GM19035 (cell line): Measurements from ENCODE around the gene CNTN4.
"Not testable (repeated sequence)": the region's sequence is repeated elsewhere in the genome, so short reads cannot be mapped to it uniquely, and the experiment has no call there.

Experiments
- ATAC-seq: cut with Tn5 transposase; IDR thresholded peaks from one replicate; pipeline ENCODE4 v1.9.1; 2021; ENCODE audit not compliant: unreplicated experiment

The CNTN4 gene

GRCh38 chr3:2945121-2945520, 846.5 kb downstream of the CNTN4 start:
- ATAC-seq, result no peak

- no peak for ATAC-seq
Observed at GRCh38 chr3:2947536-2947935, 848.9 kb downstream of the CNTN4 start.

DNA sequence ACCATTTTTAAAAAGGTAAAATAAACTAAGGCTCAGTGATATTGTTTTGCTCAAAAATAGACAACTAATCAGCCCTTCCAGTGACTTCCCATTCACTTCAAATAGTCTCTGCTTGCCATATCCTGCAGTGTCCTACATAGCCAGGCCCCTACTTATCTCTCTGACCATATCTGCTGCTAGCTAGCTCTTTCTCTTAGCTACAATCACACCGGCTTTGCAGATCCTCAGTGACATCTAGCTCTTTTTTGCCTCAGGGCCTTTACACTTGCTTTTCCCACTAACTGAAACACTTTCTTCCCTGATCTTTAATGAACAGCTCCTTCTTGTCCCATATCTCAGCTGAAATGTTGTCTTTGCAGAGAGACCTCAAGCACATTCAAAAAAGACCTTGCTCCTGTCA, 850.2 kb downstream of the CNTN4 start:
- ATAC-seq, result no peak

DNA sequence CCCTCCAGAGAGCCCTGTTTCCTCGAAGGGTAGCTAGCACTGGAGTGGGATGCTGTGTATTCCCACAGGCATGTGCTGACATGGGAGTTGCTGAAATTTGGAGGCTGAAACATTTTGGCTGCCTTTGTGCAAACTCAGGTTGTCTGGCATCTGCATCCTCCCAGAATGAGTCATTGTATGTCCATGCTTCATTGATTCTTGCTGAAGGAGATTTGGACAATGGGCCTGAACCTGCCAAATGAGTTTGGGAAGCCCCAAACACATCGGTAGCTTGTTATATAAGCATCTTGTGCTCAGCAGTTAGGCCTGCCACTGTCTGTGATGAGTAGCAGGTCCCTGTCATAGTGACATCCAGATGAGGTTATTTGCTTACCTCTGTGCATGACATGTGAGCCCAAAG, 851.5 kb downstream of the CNTN4 start:
- ATAC-seq, result no peak

GRCh38 chr3:2957115-2957514, 858.4 kb downstream of the CNTN4 start:
- no peak for ATAC-seq

- ATAC-seq, result no peak
Observed at GRCh38 chr3:2958551-2958950, 859.9 kb downstream of the CNTN4 start.

GRCh38 chr3:2961576-2961975, 862.9 kb downstream of the CNTN4 start:
- ATAC-seq, result no peak

- ATAC-seq, result no peak
Observed at GRCh38 chr3:2967871-2968270, 869.2 kb downstream of the CNTN4 start.

DNA sequence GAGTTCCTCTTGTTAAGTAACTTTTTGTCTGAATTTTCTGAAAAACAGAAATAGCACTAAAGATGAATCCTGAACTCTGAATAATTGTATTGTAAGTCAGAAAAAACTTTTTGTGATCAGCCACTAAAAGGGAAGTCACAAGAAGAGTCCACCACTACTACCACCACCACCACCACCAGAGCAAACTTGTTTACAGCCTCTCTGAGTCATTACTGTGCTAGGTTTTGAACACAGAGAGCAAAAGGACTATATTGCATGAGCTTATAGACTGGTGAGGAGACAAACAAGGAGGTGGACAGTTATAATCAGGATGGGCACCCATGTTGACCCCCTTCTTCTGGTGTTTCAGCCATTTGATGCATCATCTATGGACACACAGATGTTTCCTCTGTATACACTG, 869.8 kb downstream of the CNTN4 start:
- no peak for ATAC-seq

- ATAC-seq, result no peak
Observed at GRCh38 chr3:2976212-2976611, 877.5 kb downstream of the CNTN4 start.

DNA sequence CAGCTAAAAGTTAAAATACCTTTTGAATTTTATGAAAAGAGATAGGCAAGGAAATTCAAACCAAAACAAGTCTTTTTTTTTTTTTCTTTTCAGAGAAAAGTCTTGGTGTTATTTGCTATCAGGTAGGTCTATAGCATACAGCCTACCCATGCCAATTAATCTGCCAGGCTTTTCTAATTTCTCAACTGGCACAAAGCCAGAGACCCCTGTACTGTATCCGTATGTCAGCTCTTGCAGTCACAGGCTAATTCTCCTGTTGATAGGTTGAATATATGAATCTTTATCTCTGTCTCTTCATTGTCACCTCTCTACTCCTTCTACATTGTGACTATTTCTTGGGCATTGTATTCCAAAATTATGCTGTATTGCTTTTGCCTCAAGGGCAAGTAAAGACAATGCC, 878.1 kb downstream of the CNTN4 start:
- ATAC-seq, result no peak

DNA sequence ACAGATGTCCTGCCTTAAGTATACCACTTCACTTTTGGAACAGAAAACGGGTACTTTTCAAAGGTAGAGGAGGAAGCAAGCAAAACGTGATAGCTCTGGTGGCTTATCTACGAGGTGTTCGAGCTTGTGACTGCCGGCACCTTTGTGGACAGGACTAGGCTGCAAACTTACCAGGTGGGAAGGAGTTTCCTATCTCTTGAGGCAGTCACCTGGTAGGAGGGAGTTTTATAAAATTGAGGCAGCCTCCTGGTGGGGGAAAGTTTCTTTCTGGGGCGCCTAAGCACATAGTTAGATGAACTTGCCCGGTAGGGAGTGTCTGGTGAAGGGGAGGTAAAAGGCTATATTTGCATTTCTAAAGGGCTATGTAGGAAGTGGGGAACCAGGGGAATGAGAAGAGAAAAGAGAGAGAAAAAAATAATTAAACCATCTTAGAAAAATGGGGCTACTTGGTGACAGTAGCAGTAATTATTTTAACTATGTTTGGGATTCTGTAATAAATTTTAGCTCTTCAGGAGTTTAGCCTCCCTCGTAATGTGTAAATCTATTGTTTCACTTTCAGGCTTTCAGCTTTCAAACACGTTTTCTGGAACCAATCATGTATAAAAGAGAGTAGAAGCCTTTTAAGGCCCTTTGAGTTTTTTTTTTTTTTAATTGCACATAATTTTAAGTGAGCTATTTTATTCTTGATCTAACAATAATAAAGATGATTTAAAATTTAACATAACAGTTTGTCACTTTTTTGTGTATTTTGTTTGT, 880.5 kb downstream of the CNTN4 start:
- no peak for ATAC-seq

GRCh38 chr3:2984005-2984830, 885.6 kb downstream of the CNTN4 start:
- ATAC-seq, result no peak

GRCh38 chr3:2984831-2985220, 886.2 kb downstream of the CNTN4 start:
- no peak for ATAC-seq

- no peak for ATAC-seq
Observed at GRCh38 chr3:2985479-2985878, 886.8 kb downstream of the CNTN4 start.

DNA sequence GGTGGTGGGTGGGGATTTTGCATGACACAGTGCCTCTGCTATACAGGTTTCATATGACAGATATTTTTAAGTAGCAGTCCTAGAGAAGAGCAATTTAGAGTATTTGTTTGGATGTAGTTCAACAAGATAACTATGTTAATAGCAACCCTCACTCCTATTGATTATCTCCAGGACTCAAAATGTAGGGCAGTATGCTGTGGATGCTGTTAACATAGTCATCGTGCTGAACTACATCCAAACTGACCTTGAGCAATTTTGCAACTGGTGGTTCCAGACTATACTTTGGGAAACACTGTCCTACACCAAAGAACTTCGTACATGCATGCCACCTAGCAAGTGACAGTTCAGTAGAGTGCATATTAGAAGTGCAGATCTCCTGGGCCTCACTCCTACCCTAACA, 893.9 kb downstream of the CNTN4 start:
- ATAC-seq, result no peak

GRCh38 chr3:2993130-2993529, 894.5 kb downstream of the CNTN4 start:
- ATAC-seq, result not testable (repeated sequence)

- ATAC-seq, result no peak
Observed at GRCh38 chr3:2993736-2994135, 895.1 kb downstream of the CNTN4 start.

DNA sequence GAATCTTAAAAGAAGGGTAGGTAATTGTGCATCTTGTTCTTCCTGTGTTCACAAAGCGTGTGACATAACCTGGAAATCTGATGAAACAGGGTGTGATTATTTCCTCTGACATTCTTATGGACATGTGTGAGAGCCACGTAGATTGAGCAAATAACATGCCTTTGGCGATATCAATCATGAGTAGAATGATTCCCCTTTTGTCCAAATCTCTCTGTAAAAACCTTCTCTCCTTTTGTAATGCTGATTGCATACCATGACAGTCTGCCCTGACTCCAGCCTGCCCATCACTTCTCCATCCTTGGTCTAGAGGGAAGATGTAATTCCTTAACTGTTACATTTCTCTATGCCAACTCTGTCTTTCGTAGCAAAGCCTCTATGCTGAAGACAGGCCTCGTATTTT, 896.5 kb downstream of the CNTN4 start:
- ATAC-seq, result no peak

GRCh38 chr3:3005146-3005744, 906.6 kb downstream of the CNTN4 start:
- no peak for ATAC-seq

DNA sequence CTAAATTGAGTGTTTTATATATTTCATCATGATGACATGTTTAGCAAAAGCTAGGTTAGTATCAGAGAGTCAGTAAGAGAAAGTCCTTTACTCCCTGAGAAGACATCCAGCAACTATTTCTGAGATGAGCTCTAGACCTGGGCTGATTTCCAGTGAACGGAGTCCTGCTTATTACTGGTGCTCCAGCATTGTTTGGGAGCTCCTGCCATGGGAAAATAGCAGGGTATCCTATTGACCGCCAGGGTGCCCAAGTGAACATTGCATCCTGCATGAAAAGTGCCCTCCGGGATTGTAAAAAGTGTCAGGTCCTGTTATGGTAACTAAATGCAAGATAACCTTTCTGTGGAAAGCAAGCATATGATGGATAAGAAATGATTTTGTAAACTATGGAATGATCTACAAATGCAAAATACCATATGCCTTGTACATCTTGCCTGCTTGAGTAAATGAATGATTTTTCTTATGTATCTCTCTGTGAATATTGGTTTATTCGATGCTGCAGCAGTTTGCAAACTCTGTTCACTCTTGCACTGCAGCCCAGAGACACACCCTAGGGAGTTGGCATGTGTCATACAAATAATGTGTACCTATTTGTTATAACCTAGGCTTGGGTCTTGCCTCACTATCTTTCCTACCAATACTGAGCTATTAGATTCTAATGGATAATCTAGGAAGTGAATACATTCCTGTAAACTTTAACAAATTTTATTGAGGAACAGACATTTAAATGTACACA, 914.8 kb downstream of the CNTN4 start:
- ATAC-seq, result no peak
